ENCODE results near the gene CFAP20DC. TPM values are rescaled to one million over a fixed set of nuclear protein-coding genes. Genes with fewer than 3 reads are reported as not detected.
"Not testable (repeated sequence)": the region's sequence is repeated elsewhere in the genome, so short reads cannot be mapped to it uniquely, and the experiment has no call there.

Gene CFAP20DC
- total RNA-seq, 3 donors from 2014 or later (not counting 1 experiment from before 2014, with no cell fraction given): 0.09 to 0.20 (median 0.18) TPM

DNA sequence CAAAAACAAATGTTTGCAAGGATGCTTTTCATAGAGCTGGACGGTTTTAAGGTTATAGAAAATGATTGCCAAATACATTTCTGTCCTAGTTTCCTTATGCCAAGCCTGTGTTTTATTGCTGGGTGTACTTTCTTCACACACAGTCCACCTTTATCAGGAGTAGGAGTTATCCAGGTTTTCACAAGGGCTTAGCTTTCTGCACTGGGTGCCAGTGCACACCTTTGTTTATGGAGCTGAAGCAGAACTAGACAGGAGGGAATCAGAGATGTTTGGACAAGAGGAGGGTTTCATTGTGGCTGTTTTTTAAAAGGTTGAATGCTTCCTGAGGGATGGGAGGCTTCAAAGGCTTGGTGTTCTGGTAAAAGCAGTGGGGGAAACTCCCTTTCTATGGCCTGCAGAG lies 353.7 kb downstream of the CFAP20DC start:
- H3K9me3 Mint-ChIP-seq: no peaks in the 10 kb centered on the region
- no peak for ATAC-seq
- no peaks in the 10 kb centered on the region for H3K4me1 Mint-ChIP-seq
- no CpG with 5 or more reads among the region's 1 CpG for WGBS (ENCODE audit: insufficient coverage)
- H3K27me3 ChIP-seq (ENCODE audit: control insufficient read depth, insufficient read depth, low read length): no peaks in the 10 kb centered on the region
- intact Hi-C loops (cut with micrococcal nuclease): no loop called here
- H3K36me3 Mint-ChIP-seq: no peaks in the 10 kb centered on the region
- no peak overlapping the region for H3K27ac ChIP-seq (ENCODE audit: low read length)
- H3K9me3 ChIP-seq (ENCODE audit: control insufficient read depth, insufficient read depth, low read length): no peaks in the 10 kb centered on the region
- no peak overlapping the region for H3K4me3 ChIP-seq (ENCODE audit: low read length)
- no peaks in the 10 kb centered on the region for H3K27me3 Mint-ChIP-seq (ENCODE audit: low read depth in 2 of 2)
- no peak overlapping the region for H3K27ac Mint-ChIP-seq
- no peak overlapping the region for H3K4me3 Mint-ChIP-seq
- H3K36me3 ChIP-seq (ENCODE audit: control insufficient read depth, insufficient read depth, low read length): no peaks in the 10 kb centered on the region
- H3K4me1 ChIP-seq (ENCODE audit: control insufficient read depth, insufficient read depth, low read length): no peaks in the 10 kb centered on the region
- TF ChIP-seq, protein P1, sequence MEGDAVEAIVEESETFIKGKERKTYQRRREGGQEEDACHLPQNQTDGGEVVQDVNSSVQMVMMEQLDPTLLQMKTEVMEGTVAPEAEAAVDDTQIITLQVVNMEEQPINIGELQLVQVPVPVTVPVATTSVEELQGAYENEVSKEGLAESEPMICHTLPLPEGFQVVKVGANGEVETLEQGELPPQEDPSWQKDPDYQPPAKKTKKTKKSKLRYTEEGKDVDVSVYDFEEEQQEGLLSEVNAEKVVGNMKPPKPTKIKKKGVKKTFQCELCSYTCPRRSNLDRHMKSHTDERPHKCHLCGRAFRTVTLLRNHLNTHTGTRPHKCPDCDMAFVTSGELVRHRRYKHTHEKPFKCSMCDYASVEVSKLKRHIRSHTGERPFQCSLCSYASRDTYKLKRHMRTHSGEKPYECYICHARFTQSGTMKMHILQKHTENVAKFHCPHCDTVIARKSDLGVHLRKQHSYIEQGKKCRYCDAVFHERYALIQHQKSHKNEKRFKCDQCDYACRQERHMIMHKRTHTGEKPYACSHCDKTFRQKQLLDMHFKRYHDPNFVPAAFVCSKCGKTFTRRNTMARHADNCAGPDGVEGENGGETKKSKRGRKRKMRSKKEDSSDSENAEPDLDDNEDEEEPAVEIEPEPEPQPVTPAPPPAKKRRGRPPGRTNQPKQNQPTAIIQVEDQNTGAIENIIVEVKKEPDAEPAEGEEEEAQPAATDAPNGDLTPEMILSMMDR (IDR thresholded peaks at IDR 0.05): no peak
- no peak for DNase-seq

DNA sequence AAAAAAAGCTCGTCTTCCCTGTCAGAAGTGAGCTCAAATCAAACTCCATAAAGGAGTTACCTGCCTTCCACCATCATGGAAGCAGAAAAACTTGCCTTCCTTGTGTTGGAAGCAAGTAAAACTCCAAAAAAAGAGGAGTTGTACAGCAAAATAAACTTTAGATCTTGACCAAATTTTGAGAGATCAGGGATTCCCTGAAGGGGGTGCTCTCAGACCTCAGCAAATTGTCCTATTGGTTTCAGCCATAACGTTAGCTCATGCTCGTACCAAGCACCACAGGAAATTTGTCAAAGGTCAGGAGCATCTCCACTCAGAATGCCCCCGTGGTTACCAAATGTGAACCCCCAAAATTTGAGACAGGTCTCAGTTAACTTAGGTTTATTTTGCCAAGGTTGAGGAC lies 354.5 kb downstream of the CFAP20DC start:
- H3K27me3 Mint-ChIP-seq (ENCODE audit: low read depth in 2 of 2); H3K4me1 ChIP-seq (ENCODE audit: control insufficient read depth, insufficient read depth, low read length); DNase-seq; H3K27ac Mint-ChIP-seq; H3K27ac ChIP-seq (ENCODE audit: low read length); ATAC-seq; H3K36me3 ChIP-seq (ENCODE audit: control insufficient read depth, insufficient read depth, low read length); H3K9me3 ChIP-seq (ENCODE audit: control insufficient read depth, insufficient read depth, low read length); H3K4me1 Mint-ChIP-seq; H3K36me3 Mint-ChIP-seq; H3K9me3 Mint-ChIP-seq; H3K4me3 ChIP-seq (ENCODE audit: low read length); H3K4me3 Mint-ChIP-seq; intact Hi-C loops (cut with micrococcal nuclease); H3K27me3 ChIP-seq (ENCODE audit: control insufficient read depth, insufficient read depth, low read length): not testable (repeated sequence)
- WGBS (ENCODE audit: insufficient coverage): 80% methylated on average over 4 of the region's 4 CpGs

DNA sequence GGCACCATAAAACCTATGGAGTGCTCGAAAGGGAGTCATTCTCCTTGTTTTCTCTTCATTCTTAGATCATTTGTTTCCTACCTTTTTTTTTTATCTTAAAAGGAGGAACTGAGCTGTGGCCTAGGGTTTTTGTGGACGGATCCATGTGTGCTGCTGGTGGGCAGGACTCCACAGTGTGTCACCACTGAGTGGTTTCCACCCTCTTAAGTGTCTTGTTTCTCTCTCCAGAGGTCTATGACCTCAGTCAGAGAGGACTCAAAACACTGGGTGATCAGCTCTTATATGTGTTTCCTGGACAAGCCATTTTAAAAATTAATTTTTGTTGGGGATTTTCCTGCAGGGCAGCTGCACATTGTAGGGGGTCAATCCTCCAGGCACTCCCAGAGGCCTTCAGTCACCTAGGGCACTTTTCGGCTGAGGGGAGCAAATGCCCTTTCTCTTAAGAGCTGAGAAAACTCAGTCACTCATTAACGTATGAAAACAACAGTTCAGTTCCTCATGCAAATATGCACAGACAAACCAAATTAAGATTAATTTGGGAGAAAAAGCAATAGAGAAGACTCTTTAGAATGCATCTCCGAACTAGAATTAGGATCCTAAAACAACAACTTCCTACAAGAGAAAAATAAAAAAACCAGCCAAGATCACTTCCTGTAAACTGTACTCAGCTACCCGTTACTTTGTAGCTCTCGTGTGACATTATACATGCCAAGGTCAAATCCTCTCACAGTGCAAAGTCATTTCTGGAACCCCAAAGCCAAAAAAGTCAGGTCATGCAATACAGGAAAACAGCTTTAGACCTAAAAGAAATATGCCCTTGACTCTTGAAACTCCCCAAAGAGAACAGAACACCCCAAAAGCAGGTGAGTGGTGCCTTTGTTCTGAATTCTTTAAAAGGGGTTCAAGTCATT lies 355.6 kb downstream of the CFAP20DC start:
- DNase-seq: no peak
- Histone ChIP-seq H3K9me3 (ENCODE audit: control insufficient read depth, insufficient read depth, low read length) (no peaks in the 10 kb centered on the region), H3K4me3 (ENCODE audit: low read length) (no peak overlapping the region), H3K27me3 (ENCODE audit: control insufficient read depth, insufficient read depth, low read length) (no peaks in the 10 kb centered on the region), H3K4me1 (ENCODE audit: control insufficient read depth, insufficient read depth, low read length) (no peaks in the 10 kb centered on the region), H3K36me3 (ENCODE audit: control insufficient read depth, insufficient read depth, low read length) (no peaks in the 10 kb centered on the region), H3K27ac (ENCODE audit: low read length) (no peak overlapping the region)
- Mint-ChIP-seq H3K4me1 (no peaks in the 10 kb centered on the region), H3K27ac (no peak overlapping the region), H3K4me3 (no peak overlapping the region), H3K36me3 (no peaks in the 10 kb centered on the region), H3K9me3 (peaks cover 2 to 3% of the 10 kb centered on the region in 2 donors), H3K27me3 (ENCODE audit: low read depth in 2 of 2) (peaks cover 0 to 9% of the 10 kb centered on the region in 2 donors)
- TF ChIP-seq, protein P1 (IDR thresholded peaks at IDR 0.05): no peak
- 37% methylated on average over 6 of the region's 7 CpGs for WGBS (ENCODE audit: insufficient coverage)
- intact Hi-C loops (cut with micrococcal nuclease): no loop called here
- ATAC-seq: no peak

DNA sequence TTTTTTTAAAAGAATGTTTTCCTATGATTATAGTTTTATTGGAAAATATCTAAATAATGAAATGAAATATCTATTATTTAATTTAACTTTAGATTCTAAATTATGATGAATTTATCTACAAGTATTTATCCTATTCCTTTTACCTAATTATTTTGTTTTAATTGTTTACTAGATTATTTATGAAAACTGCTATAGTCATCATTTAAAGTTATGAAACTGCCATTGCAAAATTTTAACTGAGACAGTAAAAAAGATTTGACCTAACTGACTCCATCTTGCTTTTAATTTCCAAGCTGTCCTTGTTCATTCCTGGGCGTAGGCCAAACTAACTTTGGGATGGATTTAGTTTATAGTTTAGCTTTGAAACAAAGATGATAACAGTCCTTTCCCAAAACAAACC lies 357.3 kb downstream of the CFAP20DC start:
- no peak for ATAC-seq
- no CpG with 5 or more reads among the region's 1 CpG for WGBS (ENCODE audit: insufficient coverage)
- Mint-ChIP-seq H3K27me3 (ENCODE audit: low read depth in 2 of 2) (peaks cover 0 to 9% of the 10 kb centered on the region in 2 donors), H3K9me3 (peaks cover 2 to 3% of the 10 kb centered on the region in 2 donors), H3K4me3 (no peak overlapping the region), H3K36me3 (no peaks in the 10 kb centered on the region), H3K27ac (no peak overlapping the region), H3K4me1 (no peaks in the 10 kb centered on the region)
- Histone ChIP-seq H3K4me3 (ENCODE audit: low read length) (no peak overlapping the region), H3K4me1 (ENCODE audit: control insufficient read depth, insufficient read depth, low read length) (no peaks in the 10 kb centered on the region), H3K9me3 (ENCODE audit: control insufficient read depth, insufficient read depth, low read length) (no peaks in the 10 kb centered on the region), H3K27ac (ENCODE audit: low read length) (no peak overlapping the region), H3K27me3 (ENCODE audit: control insufficient read depth, insufficient read depth, low read length) (no peaks in the 10 kb centered on the region), H3K36me3 (ENCODE audit: control insufficient read depth, insufficient read depth, low read length) (no peaks in the 10 kb centered on the region)
- TF ChIP-seq, protein P1 (IDR thresholded peaks at IDR 0.05): no peak
- DNase-seq: no peak
- intact Hi-C loops (cut with micrococcal nuclease): no loop called here
